ENCODE measurements around the gene VWA3B. TPM values are rescaled to one million over a fixed set of nuclear protein-coding genes. Genes with fewer than 3 reads are reported as not detected.

Gene VWA3B
- total RNA-seq, 1 experiment from 2014 or later = not detected

DNA sequence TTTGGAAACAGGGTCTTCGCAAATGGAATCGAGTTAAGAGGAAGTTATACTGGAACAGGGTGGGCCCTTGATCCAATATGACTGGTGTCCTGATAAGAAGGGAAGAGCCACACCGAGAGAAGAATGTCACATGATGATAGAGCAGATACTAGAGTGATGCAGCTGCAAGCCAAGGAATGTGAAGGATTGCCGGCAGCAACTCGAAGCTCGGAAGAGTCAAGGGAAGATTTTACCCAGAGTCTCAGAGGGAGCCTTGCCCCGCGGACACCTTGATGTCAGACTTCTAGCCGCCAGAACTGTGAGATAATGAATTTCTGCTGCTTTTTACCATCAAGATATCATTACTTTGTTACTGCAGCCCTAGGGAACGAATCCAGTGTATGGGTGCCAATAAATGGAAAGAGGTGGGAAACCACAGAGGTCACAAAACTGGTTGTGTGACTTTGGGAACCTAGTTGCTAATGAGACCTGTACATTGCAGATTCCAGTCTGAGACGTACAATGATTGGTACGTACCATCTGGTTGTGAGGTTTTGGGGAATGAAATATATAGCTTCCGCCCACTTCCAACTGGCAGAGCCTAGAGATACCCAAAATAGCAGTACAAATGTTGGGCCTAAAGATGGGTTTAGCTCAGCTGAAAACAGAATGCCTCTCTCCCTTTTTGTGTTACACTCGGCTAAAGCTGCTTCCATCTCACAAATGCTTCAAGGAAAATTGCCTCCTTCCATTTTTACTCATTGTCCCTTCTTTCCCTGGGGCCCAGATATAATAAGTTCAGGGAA is 28.6 kb upstream of the VWA3B start:
- WGBS (ENCODE audit: extremely low coverage, insufficient read length, low lambda C conversion rate) = no CpG with 5 or more reads among the region's 14 CpGs

More for the DNA sequence above, 28.6 kb upstream of the VWA3B start:
- no peak overlapping the region for H3K27ac Mint-ChIP-seq
- TF ChIP-seq, protein P1, sequence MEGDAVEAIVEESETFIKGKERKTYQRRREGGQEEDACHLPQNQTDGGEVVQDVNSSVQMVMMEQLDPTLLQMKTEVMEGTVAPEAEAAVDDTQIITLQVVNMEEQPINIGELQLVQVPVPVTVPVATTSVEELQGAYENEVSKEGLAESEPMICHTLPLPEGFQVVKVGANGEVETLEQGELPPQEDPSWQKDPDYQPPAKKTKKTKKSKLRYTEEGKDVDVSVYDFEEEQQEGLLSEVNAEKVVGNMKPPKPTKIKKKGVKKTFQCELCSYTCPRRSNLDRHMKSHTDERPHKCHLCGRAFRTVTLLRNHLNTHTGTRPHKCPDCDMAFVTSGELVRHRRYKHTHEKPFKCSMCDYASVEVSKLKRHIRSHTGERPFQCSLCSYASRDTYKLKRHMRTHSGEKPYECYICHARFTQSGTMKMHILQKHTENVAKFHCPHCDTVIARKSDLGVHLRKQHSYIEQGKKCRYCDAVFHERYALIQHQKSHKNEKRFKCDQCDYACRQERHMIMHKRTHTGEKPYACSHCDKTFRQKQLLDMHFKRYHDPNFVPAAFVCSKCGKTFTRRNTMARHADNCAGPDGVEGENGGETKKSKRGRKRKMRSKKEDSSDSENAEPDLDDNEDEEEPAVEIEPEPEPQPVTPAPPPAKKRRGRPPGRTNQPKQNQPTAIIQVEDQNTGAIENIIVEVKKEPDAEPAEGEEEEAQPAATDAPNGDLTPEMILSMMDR (conservative IDR thresholded peaks at IDR 0.05) = no peak
- H3K27me3 Mint-ChIP-seq (ENCODE audit: low read depth) = peaks cover 8% of the 10 kb centered on the region
- DNase-seq = no peak
- Histone ChIP-seq H3K4me2 (ENCODE audit: insufficient read depth, insufficient read length, low read length) (no peak overlapping the region), H3K23ac (ENCODE audit: insufficient read length, low read depth, low read length) (no peak overlapping the region), H2AK5ac (ENCODE audit: insufficient read length, low read length) (no peak overlapping the region), H4K8ac (replicated peaks; ENCODE audit: insufficient read length, low read depth, low read length) (no peak overlapping the region), H2AFZ (ENCODE audit: low read length) (no peak overlapping the region), H3K23me2 (ENCODE audit: insufficient read length, low read depth, low read length, poor library complexity, severe bottlenecking) (no peaks in the 10 kb centered on the region), H2BK120ac (ENCODE audit: low read depth, low read length, poor library complexity, severe bottlenecking) (peak overlapping the region; percentile 36), H3K4me1 (ENCODE audit: insufficient read depth, low read length) (no peaks in the 10 kb centered on the region), H3K9me3 (ENCODE audit: control insufficient read depth, low read depth, low read length) (no peaks in the 10 kb centered on the region), H3K4ac (ENCODE audit: low read depth, low read length) (no peak overlapping the region), H3K79me1 (ENCODE audit: insufficient read depth, low read depth, low read length, poor library complexity, severe bottlenecking) (no peaks in the 10 kb centered on the region), H2BK15ac (ENCODE audit: low read depth, low read length) (no peak overlapping the region), H3K18ac (ENCODE audit: insufficient read length, low read depth, low read length) (no peak overlapping the region), H4K91ac (ENCODE audit: insufficient read length, low read depth, low read length) (no peak overlapping the region), H2BK20ac (ENCODE audit: low read depth, low read length, poor library complexity, severe bottlenecking) (no peak overlapping the region), H3K27ac (ENCODE audit: insufficient read length, low read depth, low read length) (no peak overlapping the region), H2BK12ac (ENCODE audit: insufficient read length, low read depth, low read length) (no peak overlapping the region), H3K14ac (ENCODE audit: insufficient read depth, low read length) (no peak overlapping the region), H2BK5ac (ENCODE audit: insufficient read length, low read length) (no peak overlapping the region), H3K79me2 (ENCODE audit: insufficient read depth, low read length) (no peaks in the 10 kb centered on the region), H4K5ac (ENCODE audit: insufficient read length, low read depth, low read length) (no peak overlapping the region), H3T11ph (ENCODE audit: low read length) (no peak overlapping the region), H3K56ac (ENCODE audit: insufficient read length, low read depth, low read length) (no peak overlapping the region), H4K20me1 (ENCODE audit: control insufficient read depth, insufficient read depth, insufficient read length) (no peaks in the 10 kb centered on the region), H3K9ac (ENCODE audit: extremely low read depth, insufficient read length, low read length) (no peak overlapping the region), H3K27me3 (ENCODE audit: insufficient read depth, low read length) (no peaks in the 10 kb centered on the region)
- no peak overlapping the region for H3K4me3 Mint-ChIP-seq
- no peaks in the 10 kb centered on the region; a peak in 1 of 7 replicates for H3K36me3 Mint-ChIP-seq (ENCODE audit: insufficient read depth in 1 of 3, low read depth in 3 of 3)
- peaks cover 4 to 5% of the 10 kb centered on the region in 2 experiments for H3K4me1 Mint-ChIP-seq
- H3K9me3 Mint-ChIP-seq = no peaks in the 10 kb centered on the region
